OCI-LY1 (cell line): ENCODE measurements around the gene PATJ.

Experiments
- EZH2 ChIP-seq: fragments of 200-600 bp; sonication (generic), shearing (Covaris generic); IDR thresholded peaks from 2 replicates; pipeline ENCODE4 v1.8.0; 2017; ENCODE audit warnings: borderline replicate concordance, mixed run types, mild to moderate bottlenecking, antibody characterized with exemption, low read length, moderate library complexity, mixed read lengths
- TF ChIP-seq, protein P1 (sequence below): fragments of 200-600 bp; sonication (generic), shearing (Covaris generic); IDR thresholded peaks from 2 replicates; pipeline ENCODE4 v1.5.1; 2017; ENCODE audit warnings: mild to moderate bottlenecking, antibody characterized with exemption, low read length, moderate library complexity, mixed read lengths

DNA sequence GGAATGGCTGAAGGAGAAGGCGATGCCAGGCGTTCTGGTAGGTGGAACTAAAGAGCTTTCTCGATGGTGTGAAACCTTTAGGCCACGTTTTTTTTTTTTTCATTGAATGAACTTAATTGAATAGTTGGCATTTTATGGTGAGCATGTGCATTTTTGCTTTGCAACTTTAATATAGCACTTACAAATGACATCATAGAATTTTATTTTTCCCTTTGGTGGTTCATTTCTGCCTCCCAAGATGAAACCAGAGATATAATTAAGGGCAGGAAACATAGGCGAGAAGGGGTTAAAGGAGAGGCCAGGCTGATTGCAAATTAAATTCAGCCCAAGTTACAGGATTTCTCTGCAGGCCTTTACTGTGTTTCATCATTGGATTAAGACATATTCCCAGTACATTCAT, 366.8 kb downstream of the PATJ start:
- TF ChIP-seq, protein P1, sequence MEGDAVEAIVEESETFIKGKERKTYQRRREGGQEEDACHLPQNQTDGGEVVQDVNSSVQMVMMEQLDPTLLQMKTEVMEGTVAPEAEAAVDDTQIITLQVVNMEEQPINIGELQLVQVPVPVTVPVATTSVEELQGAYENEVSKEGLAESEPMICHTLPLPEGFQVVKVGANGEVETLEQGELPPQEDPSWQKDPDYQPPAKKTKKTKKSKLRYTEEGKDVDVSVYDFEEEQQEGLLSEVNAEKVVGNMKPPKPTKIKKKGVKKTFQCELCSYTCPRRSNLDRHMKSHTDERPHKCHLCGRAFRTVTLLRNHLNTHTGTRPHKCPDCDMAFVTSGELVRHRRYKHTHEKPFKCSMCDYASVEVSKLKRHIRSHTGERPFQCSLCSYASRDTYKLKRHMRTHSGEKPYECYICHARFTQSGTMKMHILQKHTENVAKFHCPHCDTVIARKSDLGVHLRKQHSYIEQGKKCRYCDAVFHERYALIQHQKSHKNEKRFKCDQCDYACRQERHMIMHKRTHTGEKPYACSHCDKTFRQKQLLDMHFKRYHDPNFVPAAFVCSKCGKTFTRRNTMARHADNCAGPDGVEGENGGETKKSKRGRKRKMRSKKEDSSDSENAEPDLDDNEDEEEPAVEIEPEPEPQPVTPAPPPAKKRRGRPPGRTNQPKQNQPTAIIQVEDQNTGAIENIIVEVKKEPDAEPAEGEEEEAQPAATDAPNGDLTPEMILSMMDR = no peak
- no peak for TF ChIP-seq EZH2
